ENCODE results near the gene RBMS3.

DNA sequence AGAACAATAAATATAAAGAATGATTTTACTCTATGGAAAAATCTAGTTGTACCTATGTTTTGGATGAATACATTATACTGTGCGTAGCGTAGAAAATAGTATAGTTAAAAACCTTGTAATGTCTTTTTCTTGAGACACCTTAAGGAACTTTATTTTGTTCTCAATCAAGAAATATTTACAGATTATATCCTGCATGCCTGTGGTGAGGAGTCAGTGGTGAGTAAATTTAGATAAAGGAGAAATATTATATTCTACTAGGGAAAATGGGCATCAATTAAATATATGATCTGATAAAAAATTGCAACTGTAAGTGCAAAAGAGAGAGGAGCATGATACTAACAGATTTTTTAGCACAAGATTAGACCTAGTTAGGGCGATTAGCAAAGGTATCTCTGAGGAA, 157.7 kb downstream of the RBMS3 start:
- TF ChIP-seq POLR2A (IDR thresholded peaks at IDR 0.05; ENCODE audit: low read length) (no peak), GATA1 (IDR thresholded peaks at IDR 0.05; ENCODE audit: low read depth, low read length) (no peak)

All from erythroblast (primary cell).